Liver (tissue), 3 donors: ENCODE measurements around the gene ARHGAP8.

Experiments used
- CTCF ChIP-seq: fragments of 150-350 bp; IDR thresholded peaks from 2 replicates; pipeline ENCODE4 v1.5.1; 2017; ENCODE audit warnings: improper control_type of control experiment, low read depth, low read length; ENCODE audit not compliant: missing input control
- EGR1 ChIP-seq, 2 donors: IDR thresholded peaks; 2 replicates each; pipeline ENCODE4 v1.6.1; 2016 to 2018; ENCODE audit warnings: antibody characterized with exemption in 2 of 2, low read depth in 2 of 2
- HNF4A ChIP-seq, 2 donors: conservative IDR thresholded peaks; 2 replicates each; pipeline ENCODE4 v1.6.1; 2016; ENCODE audit warnings: antibody characterized with exemption in 2 of 2, mild to moderate bottlenecking in 2 of 2
- TF ChIP-seq, protein P1 (sequence below): IDR thresholded peaks from 2 replicates; pipeline ENCODE4 v1.6.1; 2016; ENCODE audit warnings: antibody characterized with exemption
- donor health status: healthy.
- donor health status: healthy.

DNA sequence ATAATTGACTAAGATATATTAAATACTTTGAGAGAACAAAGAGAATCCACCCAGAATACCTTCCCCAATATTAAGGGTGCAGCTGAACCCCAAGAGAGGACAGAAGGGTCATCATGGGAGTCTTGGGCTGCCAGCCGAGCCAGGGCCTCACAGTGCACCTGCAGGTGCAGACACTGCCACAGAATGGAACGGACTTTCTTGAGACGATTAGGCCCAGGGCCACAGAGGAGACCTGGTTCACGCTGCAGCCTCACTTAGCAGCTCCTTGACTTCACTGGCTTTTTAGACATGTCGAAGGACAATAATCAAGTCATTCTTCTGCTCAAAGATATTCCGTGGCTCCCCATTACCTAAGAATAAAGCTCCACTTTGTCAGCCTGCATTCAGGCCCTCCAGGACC is 156.9 kb downstream of the ARHGAP8 start:
- TF ChIP-seq CTCF (no peak), EGR1 (IDR thresholded peaks at IDR 0.05; ENCODE audit: low read depth in 2 of 2) (no peak), HNF4A (conservative IDR thresholded peaks at IDR 0.05) (no peak)
- TF ChIP-seq, protein P1, sequence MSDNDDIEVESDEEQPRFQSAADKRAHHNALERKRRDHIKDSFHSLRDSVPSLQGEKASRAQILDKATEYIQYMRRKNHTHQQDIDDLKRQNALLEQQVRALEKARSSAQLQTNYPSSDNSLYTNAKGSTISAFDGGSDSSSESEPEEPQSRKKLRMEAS = no peak
